CD4-positive, alpha-beta T cell treated with Interleukin-12 subunit alpha and Interleukin-12 subunit beta, for 1 hour (primary cell): ENCODE results near the gene AIDA.
"Not testable (repeated sequence)": the region's sequence is repeated elsewhere in the genome, so short reads cannot be mapped to it uniquely, and the experiment has no call there.

Source experiments
- DNase-seq: peaks from one replicate; pipeline ENCODE4 v3.0.0-alpha.2; 2020

AIDA gene

GRCh38 chr1:222711319-222712252 lies 705 bp downstream of the AIDA start:
- DNase-seq, result peak; percentile 70

- DNase-seq, result no peak
Observed at GRCh38 chr1:222709700-222710153, 2.6 kb downstream of the AIDA start.

- no peak for DNase-seq
Observed at GRCh38 chr1:222706815-222707214, 5.5 kb downstream of the AIDA start.

GRCh38 chr1:222704260-222704659 lies 8.0 kb downstream of the AIDA start:
- DNase-seq, result no peak

DNA sequence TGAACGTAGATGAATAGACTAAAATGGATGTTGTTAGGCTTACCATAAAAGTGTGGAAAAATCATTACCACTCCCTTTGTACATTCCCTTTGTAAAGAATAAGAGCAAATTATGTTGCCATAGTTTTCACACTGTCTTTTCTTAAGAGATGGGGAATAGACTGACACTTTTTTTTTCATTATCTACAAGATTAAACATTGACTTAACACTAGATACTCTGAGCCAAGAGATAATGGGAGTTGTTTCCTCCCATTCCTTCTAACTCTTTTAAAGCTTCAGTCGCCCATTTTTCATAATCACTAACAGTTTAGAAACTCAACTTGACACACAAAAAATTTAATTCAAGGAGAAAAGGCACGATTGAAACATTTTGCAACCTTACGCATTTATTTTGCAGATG lies 10.1 kb downstream of the AIDA start:
- DNase-seq, result no peak

- DNase-seq, result no peak
Observed at GRCh38 chr1:222697826-222698225, 14.5 kb downstream of the AIDA start.

DNA sequence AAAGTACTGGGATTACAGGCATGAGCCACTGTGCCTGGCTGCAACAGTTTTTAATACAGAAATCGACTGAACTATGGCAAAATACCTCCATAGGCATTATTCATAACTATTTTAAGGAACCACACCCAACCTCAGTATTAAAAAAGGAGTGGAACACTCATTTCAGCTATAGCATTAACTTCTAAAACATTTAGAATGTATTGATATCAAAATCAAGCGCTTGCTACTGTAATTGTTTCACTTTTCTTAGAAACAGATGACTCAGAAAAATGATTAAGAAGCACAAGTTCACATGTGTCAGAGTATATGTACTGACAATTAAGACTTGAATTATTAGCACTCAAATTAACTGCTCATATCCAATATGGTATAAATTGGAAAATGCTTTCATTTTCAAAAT lies 15.1 kb downstream of the AIDA start:
- no peak for DNase-seq

DNA sequence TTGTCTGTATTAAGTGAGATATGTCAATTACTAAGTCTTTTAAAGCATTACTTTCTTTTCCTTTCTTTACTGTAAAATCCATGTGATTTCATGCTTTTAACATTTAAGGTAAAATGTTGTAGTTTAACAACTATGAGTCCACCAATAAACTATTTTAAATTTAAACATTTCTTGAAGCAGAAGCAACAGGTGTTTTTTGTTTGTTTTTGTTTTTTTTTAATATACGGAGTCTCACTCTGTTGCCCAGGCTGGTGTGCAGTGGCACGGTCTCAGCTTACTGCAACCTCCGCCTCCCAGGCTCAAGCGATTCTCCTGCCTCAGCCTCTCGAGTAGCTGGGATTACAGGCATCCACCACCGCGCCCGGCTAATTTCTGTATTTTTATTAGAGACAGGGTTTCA lies 15.6 kb downstream of the AIDA start:
- DNase-seq, result no peak

GRCh38 chr1:222694927-222695326 lies 17.4 kb downstream of the AIDA start:
- DNase-seq, result no peak

- DNase-seq, result no peak
Observed at GRCh38 chr1:222691016-222691415, 21.3 kb downstream of the AIDA start.

GRCh38 chr1:222680080-222680479 lies 32.2 kb downstream of the AIDA start:
- DNase-seq, result no peak

DNA sequence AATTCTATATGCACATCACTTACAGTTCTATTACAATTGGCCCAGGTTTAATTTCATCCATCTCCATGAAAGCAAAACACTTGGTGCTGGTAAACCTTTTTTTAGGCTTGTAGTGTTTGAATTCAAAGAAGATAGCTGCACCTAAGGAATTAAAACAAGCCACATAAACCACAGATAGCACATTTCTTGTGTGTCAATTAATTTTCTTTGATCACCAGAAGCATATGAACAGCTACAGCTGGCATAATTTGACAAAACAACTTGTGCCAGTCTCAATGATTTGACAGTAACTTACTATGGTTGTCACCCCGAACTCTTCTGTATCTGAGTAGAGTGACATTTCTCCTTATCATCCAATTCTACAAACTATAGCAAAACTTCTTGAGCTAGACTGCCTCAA lies 42.2 kb downstream of the AIDA start:
- DNase-seq, result no peak

DNA sequence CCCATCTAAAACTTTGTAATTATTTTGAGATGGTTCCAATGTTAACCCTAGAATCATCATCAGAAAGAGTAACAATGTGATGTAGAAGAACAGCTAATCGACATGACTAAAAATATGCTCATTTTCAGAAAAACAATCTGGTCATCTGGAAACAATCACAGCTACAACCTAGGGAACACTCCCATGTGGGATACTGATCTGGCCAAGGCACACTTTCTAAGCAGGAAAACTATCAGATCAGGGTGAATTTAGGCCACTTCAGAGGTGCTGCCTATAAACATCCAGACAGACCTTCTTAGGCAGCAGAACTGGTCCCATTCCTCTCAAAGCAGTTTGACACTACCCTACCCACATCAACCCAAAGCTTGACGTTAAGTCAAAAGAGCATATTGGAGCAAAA lies 43.2 kb downstream of the AIDA start:
- DNase-seq, result not testable (repeated sequence)

- not testable (repeated sequence) for DNase-seq
Observed at GRCh38 chr1:222668184-222668583, 44.1 kb downstream of the AIDA start.

GRCh38 chr1:222665964-222666363 lies 46.3 kb downstream of the AIDA start:
- DNase-seq, result no peak

GRCh38 chr1:222663431-222663934 lies 48.8 kb downstream of the AIDA start:
- DNase-seq, result no peak

DNA sequence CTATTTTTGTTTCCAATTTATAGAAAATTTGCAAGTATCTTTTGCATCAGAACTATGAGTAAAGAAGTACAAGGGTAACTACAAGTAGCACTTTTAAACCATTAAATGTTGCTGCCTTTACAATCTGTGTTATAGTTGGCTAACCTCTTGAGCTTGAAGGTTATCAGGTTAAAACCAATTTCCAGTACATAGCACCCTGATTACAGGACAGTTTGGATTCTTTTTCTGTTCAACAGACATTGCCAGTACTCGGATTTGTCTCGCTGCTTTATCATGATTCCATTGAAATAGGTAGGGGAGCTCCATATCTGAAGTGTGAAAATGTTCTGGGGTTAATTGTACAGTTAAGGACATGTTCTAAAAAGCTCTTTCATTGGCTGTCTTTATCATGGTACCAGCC lies 54.4 kb downstream of the AIDA start:
- DNase-seq, result no peak

- no peak for DNase-seq
Observed at GRCh38 chr1:222656391-222657155, 55.7 kb downstream of the AIDA start.

- peak; percentile 90 for DNase-seq
Observed at GRCh38 chr1:222654849-222655248, 57.4 kb downstream of the AIDA start.

DNA sequence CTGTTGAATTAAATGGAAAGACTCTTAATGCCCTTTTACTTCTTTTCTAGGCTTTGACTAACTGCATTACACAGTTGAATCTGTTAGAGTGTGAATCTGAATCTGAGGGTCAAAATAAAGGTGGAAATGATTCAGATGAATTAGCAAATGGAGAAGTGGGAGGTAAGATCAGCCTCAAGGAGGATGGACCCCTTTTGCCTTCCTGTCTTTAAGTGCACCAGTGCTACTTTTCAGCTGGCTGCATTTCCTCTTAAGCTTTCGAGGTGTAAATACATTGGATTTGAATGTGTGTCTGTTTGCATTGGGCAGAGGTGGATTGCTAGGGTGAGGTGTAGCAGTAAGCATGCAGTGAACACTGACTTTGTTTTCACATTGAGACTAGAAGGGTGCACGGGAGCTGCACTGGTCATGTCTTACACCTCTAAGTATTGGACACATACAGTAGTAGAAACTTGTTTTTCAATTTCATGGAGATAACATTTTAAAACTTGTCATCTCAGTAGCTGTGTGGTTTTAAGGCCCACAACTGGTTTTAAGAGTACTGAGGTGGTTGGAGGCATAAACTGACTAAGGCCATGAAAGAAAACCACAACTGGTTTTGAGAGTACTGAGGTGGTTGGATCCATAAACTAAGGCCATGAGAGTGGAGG lies 59.0 kb downstream of the AIDA start:
- peak; percentile 40 for DNase-seq

DNA sequence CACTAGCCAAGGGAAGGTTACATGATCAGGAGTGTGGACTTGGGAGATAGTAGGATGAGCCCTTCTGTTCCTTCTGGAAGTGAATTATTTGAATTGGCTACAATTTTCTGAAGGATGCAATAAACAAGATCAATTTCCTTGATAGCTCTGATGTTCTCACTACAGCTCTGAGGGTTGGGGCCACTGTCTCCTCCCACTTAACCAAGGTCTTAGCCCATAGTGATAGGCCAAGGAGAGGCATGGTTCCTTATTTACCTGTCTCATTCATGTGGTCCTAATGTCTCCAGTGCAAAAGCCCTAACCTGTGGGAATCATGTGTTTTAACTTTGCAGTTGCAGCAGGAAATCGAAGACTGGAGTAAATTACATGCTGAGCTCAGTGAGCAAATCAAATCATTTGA lies 59.6 kb downstream of the AIDA start:
- DNase-seq, result no peak

DNA sequence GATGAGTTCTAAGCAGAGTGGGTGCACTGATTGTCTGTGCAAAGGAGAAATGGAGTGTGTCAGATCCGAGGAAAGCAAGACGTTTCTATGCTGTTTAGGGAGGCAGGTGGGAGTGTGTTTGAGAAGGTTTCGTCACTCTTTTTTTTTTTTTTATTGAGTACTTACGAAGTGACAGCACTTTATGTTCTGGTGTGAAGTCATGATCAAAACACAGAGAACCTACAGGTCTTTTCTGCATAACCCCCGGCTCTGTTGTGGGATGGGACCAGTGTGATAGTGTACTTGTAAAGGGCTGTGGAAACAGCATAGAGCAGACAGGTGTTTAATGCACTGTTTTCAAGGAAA lies 67.7 kb downstream of the AIDA start:
- no peak for DNase-seq

GRCh38 chr1:222643938-222644635 lies 68.2 kb downstream of the AIDA start:
- DNase-seq, result peak; percentile 98
